ENCODE measurements around the gene LENG8. TPM values are rescaled to one million over a fixed set of nuclear protein-coding genes. Genes with fewer than 3 reads are reported as not detected.

LENG8 gene
- total RNA-seq, 1 experiment from 2014 or later, result 196 TPM

- TF ChIP-seq ZBTB33 (IDR thresholded peaks at IDR 0.05; ENCODE audit: extremely low read depth, insufficient replicate concordance, low read length) (no peak), REST (IDR thresholded peaks at IDR 0.05; ENCODE audit: low read depth) (no peak), SRF (IDR thresholded peaks at IDR 0.05; ENCODE audit: low read depth) (no peak), CEBPB (IDR thresholded peaks at IDR 0.05; ENCODE audit: low read depth) (no peak), EZH2 (IDR thresholded peaks at IDR 0.05) (no peak), CTCF (IDR thresholded peaks at IDR 0.05 in 2 of 3, conservative IDR thresholded peaks at IDR 0.05 in 1 of 3; ENCODE audit: borderline replicate concordance in 1 of 3, insufficient read depth in 1 of 3, low read depth in 2 of 3, low read length in 2 of 3) (no peak)
Measured at GRCh38 chr19:54480051-54480450, 31.1 kb downstream of the LENG8 start (continued).

All from HCT116 (cell line).